H9 (cell line): Measurements from ENCODE around the gene PLCD3. TPM values are rescaled to one million over a fixed set of nuclear protein-coding genes. Genes with fewer than 3 reads are reported as not detected.

Source experiments
- DNase-seq: peaks from one replicate; pipeline ENCODE4 v3.0.0-alpha.2; 2017
- H2AFZ ChIP-seq: one replicate; pipeline ENCODE4 v1.6.1; 2013; ENCODE audit warnings: mild to moderate bottlenecking, low read length, control low read depth, moderate library complexity
- H2AK5ac ChIP-seq: 2 replicates; pipeline ENCODE4 v1.6.1; 2013; ENCODE audit warnings: low read length, control low read depth, mixed read lengths; ENCODE audit not compliant: insufficient read length
- H2BK120ac ChIP-seq: one replicate; pipeline ENCODE4 v1.6.1; 2013; ENCODE audit warnings: low read depth, mild to moderate bottlenecking, low read length, control low read depth, inconsistent platforms; ENCODE audit not compliant: poor library complexity, severe bottlenecking
- H2BK12ac ChIP-seq: 2 replicates; pipeline ENCODE4 v1.6.1; 2013; ENCODE audit warnings: low read length, control low read depth, mixed read lengths, low read depth; ENCODE audit not compliant: insufficient read length
- H2BK15ac ChIP-seq: 2 replicates; pipeline ENCODE4 v1.6.1; 2013; ENCODE audit warnings: low read depth, low read length, control low read depth
- H2BK20ac ChIP-seq: one replicate; pipeline ENCODE4 v1.6.1; 2013; ENCODE audit warnings: low read depth, mild to moderate bottlenecking, low read length, control low read depth, inconsistent platforms; ENCODE audit not compliant: poor library complexity, severe bottlenecking
- H2BK5ac ChIP-seq: 2 replicates; pipeline ENCODE4 v1.6.1; 2013; ENCODE audit warnings: low read length, control low read depth, mixed read lengths; ENCODE audit not compliant: insufficient read length
- H3K14ac ChIP-seq: 2 replicates; pipeline ENCODE4 v1.6.1; 2013; ENCODE audit warnings: low read length, control low read depth; ENCODE audit not compliant: insufficient read depth
- H3K18ac ChIP-seq: 2 replicates; pipeline ENCODE4 v1.6.1; 2013; ENCODE audit warnings: low read depth, mild to moderate bottlenecking, mixed read lengths, low read length, control low read depth; ENCODE audit not compliant: insufficient read length
- H3K23ac ChIP-seq: 2 replicates; pipeline ENCODE4 v1.6.1; 2013; ENCODE audit warnings: low read length, control low read depth, mixed read lengths, low read depth; ENCODE audit not compliant: insufficient read length
- H3K23me2 ChIP-seq: 2 replicates; pipeline ENCODE4 v1.6.1; 2013; ENCODE audit warnings: low read depth, mild to moderate bottlenecking, mixed read lengths, low read length, control low read depth; ENCODE audit not compliant: insufficient read length, poor library complexity, severe bottlenecking
- H3K27ac ChIP-seq: 2 replicates; pipeline ENCODE4 v1.5.1; 2013; ENCODE audit warnings: low read length, control low read depth, mixed read lengths, low read depth; ENCODE audit not compliant: insufficient read length
- H3K27me3 ChIP-seq: 2 replicates; pipeline ENCODE4 v1.6.1; 2013; ENCODE audit warnings: low read length, control low read depth, inconsistent platforms; ENCODE audit not compliant: insufficient read depth
- H3K4ac ChIP-seq: 2 replicates; pipeline ENCODE4 v1.6.1; 2013; ENCODE audit warnings: low read depth, mild to moderate bottlenecking, control low read depth, inconsistent platforms, low read length, moderate library complexity
- H3K4me1 ChIP-seq: 2 replicates; pipeline ENCODE4 v1.6.1; 2013; ENCODE audit warnings: low read length, control low read depth, inconsistent platforms; ENCODE audit not compliant: insufficient read depth
- H3K4me2 ChIP-seq: 2 replicates; pipeline ENCODE4 v1.6.1; 2013; ENCODE audit warnings: low read length, control low read depth, mixed read lengths; ENCODE audit not compliant: insufficient read length, insufficient read depth
- H3K56ac ChIP-seq: 2 replicates; pipeline ENCODE4 v1.6.1; 2013; ENCODE audit warnings: low read depth, mild to moderate bottlenecking, mixed read lengths, low read length, control low read depth; ENCODE audit not compliant: insufficient read length
- H3K79me1 ChIP-seq: 2 replicates; pipeline ENCODE4 v1.6.1; 2013; ENCODE audit warnings: low read depth, mild to moderate bottlenecking, moderate library complexity, low read length, control low read depth, inconsistent platforms; ENCODE audit not compliant: insufficient read depth, poor library complexity, severe bottlenecking
- H3K79me2 ChIP-seq: 2 replicates; pipeline ENCODE4 v1.6.1; 2013; ENCODE audit warnings: low read length, control low read depth, inconsistent platforms; ENCODE audit not compliant: insufficient read depth
- H3K9ac ChIP-seq: 2 replicates; pipeline ENCODE4 v1.6.1; 2013; ENCODE audit warnings: low read length, control low read depth, mixed read lengths; ENCODE audit not compliant: insufficient read length; ENCODE audit errors: extremely low read depth
- H3K9me3 ChIP-seq: one replicate; pipeline ENCODE4 v1.6.1; 2013; ENCODE audit warnings: low read depth, low read length, inconsistent platforms; ENCODE audit not compliant: control insufficient read depth
- H3T11ph ChIP-seq: one replicate; pipeline ENCODE4 v1.6.1; 2013; ENCODE audit warnings: mild to moderate bottlenecking, low read length, control low read depth, inconsistent platforms
- H4K20me1 ChIP-seq: one replicate; pipeline ENCODE4 v1.6.1; 2013; ENCODE audit not compliant: control insufficient read depth, insufficient read length, insufficient read depth
- H4K5ac ChIP-seq: 2 replicates; pipeline ENCODE4 v1.6.1; 2013; ENCODE audit warnings: low read depth, mild to moderate bottlenecking, mixed read lengths, low read length, control low read depth; ENCODE audit not compliant: insufficient read length
- H4K8ac ChIP-seq: replicated peaks from 2 replicates; pipeline ENCODE4 v1.6.1; 2013; ENCODE audit warnings: low read length, control low read depth, mixed read lengths, low read depth; ENCODE audit not compliant: insufficient read length
- H4K91ac ChIP-seq: 2 replicates; pipeline ENCODE4 v1.6.1; 2013; ENCODE audit warnings: low read depth, mild to moderate bottlenecking, moderate library complexity, mixed read lengths, low read length, control low read depth; ENCODE audit not compliant: insufficient read length
- H3K27ac Mint-ChIP-seq, 3 experiments: 2 replicates in 2 of 3; 3 replicates in 1 of 3; pipeline ENCODE4 v1.8.0; 2020 to 2021; ENCODE audit warnings: mixed read lengths in 3 of 3, mild to moderate bottlenecking in 1 of 3, moderate library complexity in 1 of 3
- H3K27me3 Mint-ChIP-seq: 2 replicates; pipeline ENCODE4 v1.8.0; 2021; ENCODE audit warnings: low read depth, mild to moderate bottlenecking, moderate library complexity, mixed read lengths
- H3K36me3 Mint-ChIP-seq, 3 experiments: 2 replicates in 2 of 3; 3 replicates in 1 of 3; pipeline ENCODE4 v1.8.0; 2020 to 2021; ENCODE audit warnings: low read depth in 3 of 3, mixed read lengths in 3 of 3; ENCODE audit not compliant: insufficient read depth in 1 of 3
- H3K4me1 Mint-ChIP-seq, 2 experiments: 2 replicates each; pipeline ENCODE4 v1.8.0; 2020; ENCODE audit warnings: mixed read lengths in 2 of 2
- H3K4me3 Mint-ChIP-seq, 2 experiments: 2 replicates in 1 of 2; 3 replicates in 1 of 2; pipeline ENCODE4 v1.8.0; 2020 to 2021; ENCODE audit warnings: mild to moderate bottlenecking in 2 of 2, mixed read lengths in 2 of 2, moderate library complexity in 1 of 2
- H3K9me3 Mint-ChIP-seq, 2 experiments: 2 replicates in 1 of 2; 3 replicates in 1 of 2; pipeline ENCODE4 v1.8.0; 2020; ENCODE audit warnings: mild to moderate bottlenecking in 2 of 2, mixed read lengths in 2 of 2, moderate library complexity in 1 of 2
- WGBS: extraction: QIAGEN DNeasy Blood & Tissue Kit; methylation state at CpG from one replicate; pipeline ENCODE4 v1.1.7; 2013; ENCODE audit warnings: missing lambda C conversion rate, low lambda C conversion rate, mixed read lengths; ENCODE audit not compliant: insufficient read length; ENCODE audit errors: extremely low coverage; 5-methylcytosine and 5-hydroxymethylcytosine counted together
- total RNA-seq: library from RNA; stranded (reverse); gene quantifications from 2 replicates; pipeline ENCODE4 v1.2.1, GENCODE V29; 2021
- TF ChIP-seq, protein P1 (sequence below): fragments of 200-600 bp; sonication (generic); conservative IDR thresholded peaks from 3 replicates; pipeline ENCODE4 v1.8.0; 2021; ENCODE audit warnings: antibody characterized with exemption, mild to moderate bottlenecking

PLCD3 gene
- total RNA-seq, 1 experiment from 2014 or later, result 41.6 TPM

DNA sequence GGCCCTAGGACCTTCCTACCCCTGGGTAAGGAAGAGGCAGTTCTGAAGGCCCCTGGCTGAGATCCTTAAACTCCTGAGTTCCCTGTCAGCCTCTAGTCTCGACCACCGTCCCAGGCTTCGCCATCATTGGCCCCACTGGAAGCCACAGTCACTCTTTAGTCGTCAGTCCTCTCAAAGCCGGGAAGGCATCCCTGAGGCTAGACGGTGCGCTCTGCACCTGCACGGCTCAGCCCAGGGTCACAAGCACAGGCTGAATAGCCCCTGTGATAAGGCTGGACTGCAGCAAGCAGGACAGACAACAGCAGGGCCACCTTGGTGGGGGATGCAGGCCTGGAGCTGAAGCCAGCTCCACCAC lies 12.7 kb upstream of the PLCD3 start:
- Histone ChIP-seq H3K79me1 (no peaks in the 10 kb centered on the region), H2AFZ (no peak overlapping the region), H3K4me2 (peak overlapping the region; percentile 51), H2AK5ac (no peak overlapping the region), H3K18ac (no peak overlapping the region), H4K20me1 (no peaks in the 10 kb centered on the region), H2BK15ac (no peak overlapping the region), H3K23me2 (peaks cover 22% of the 10 kb centered on the region), H2BK12ac (no peak overlapping the region), H4K8ac (no peak overlapping the region), H3T11ph (no peak overlapping the region), H4K91ac (no peak overlapping the region), H3K14ac (no peak overlapping the region), H3K4me1 (peaks cover 2% of the 10 kb centered on the region; the same call in 1 of the 2 replicates), H3K79me2 (no peaks in the 10 kb centered on the region; the same call in 1 of the 2 replicates), H3K23ac (no peak overlapping the region), H3K27ac (no peak overlapping the region), H3K27me3 (no peaks in the 10 kb centered on the region), H2BK20ac (no peak overlapping the region), H3K56ac (no peak overlapping the region), H4K5ac (no peak overlapping the region), H2BK120ac (no peak overlapping the region), H2BK5ac (no peak overlapping the region), H3K9ac (no peak overlapping the region), H3K9me3 (no peaks in the 10 kb centered on the region), H3K4ac (no peak overlapping the region)
- Mint-ChIP-seq H3K27ac (no peak overlapping the region), H3K9me3 (no peaks in the 10 kb centered on the region; a peak in 1 of 5 replicates), H3K27me3 (peaks cover 2% of the 10 kb centered on the region), H3K4me3 (peak overlapping the region; percentile 46 to 66), H3K4me1 (peaks cover 29 to 34% of the 10 kb centered on the region in 2 experiments), H3K36me3 (peaks cover 4 to 8% (median 7%) of the 10 kb centered on the region in 3 experiments; a peak in 6 of 7 replicates)
- WGBS, result no CpG with 5 or more reads among the region's 8 CpGs
- DNase-seq, result no peak
- TF ChIP-seq, protein P1, sequence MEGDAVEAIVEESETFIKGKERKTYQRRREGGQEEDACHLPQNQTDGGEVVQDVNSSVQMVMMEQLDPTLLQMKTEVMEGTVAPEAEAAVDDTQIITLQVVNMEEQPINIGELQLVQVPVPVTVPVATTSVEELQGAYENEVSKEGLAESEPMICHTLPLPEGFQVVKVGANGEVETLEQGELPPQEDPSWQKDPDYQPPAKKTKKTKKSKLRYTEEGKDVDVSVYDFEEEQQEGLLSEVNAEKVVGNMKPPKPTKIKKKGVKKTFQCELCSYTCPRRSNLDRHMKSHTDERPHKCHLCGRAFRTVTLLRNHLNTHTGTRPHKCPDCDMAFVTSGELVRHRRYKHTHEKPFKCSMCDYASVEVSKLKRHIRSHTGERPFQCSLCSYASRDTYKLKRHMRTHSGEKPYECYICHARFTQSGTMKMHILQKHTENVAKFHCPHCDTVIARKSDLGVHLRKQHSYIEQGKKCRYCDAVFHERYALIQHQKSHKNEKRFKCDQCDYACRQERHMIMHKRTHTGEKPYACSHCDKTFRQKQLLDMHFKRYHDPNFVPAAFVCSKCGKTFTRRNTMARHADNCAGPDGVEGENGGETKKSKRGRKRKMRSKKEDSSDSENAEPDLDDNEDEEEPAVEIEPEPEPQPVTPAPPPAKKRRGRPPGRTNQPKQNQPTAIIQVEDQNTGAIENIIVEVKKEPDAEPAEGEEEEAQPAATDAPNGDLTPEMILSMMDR, result no peak
